DMS 273 (cell line): ENCODE measurements around the gene PPM1E.
A peak's percentile ranks its signal among the peaks of the same experiment; 100 is the strongest.
"Not testable (repeated sequence)": the region's sequence is repeated elsewhere in the genome, so short reads cannot be mapped to it uniquely, and the experiment has no call there.

Experiments
- DNase-seq: peaks from one replicate; lab custom pipeline; 2025; ENCODE audit not compliant: unreplicated experiment; lab: John Stamatoyannopoulos, UW

PPM1E gene

DNA sequence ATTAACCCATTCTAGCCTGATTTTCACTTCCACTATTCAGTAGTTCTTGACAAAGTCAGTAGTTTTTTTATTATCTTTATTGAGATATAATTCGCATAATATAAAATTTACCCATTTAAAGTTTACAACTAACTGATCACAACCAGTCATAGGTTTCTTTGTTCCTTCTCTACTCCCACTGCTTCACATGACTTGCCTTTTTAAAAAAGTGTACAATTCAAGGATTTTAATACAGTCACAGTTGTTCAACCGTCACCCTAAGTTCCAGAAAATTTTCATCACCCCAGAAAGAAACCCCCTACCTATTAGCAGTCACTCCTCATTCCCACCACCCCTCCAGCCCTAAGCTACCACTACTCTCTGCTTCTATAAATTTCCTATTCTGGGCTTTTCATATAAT lies 188.5 kb downstream of the PPM1E start:
- no peak for DNase-seq

GRCh38 chr17:58947411-58947810 lies 191.8 kb downstream of the PPM1E start:
- no peak for DNase-seq

DNA sequence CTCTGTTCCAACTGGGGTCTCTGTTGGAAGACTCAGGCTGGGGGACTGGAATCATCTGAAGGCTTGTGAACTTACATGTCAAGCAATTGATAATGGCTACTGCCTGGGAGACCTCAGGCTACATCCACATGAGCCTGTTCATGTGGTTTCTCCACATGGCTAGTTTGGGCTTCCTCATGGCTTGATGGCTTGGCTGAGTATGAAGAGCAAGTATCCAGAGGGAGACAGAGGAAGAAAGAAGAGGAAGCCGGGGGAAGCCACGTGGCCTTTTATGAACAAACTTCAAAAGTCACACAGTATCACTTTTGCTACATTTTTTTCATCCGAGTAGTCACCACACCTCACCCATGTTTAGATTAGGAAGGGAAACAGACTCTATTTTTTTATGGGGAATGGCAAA lies 192.2 kb downstream of the PPM1E start:
- no peak for DNase-seq

DNA sequence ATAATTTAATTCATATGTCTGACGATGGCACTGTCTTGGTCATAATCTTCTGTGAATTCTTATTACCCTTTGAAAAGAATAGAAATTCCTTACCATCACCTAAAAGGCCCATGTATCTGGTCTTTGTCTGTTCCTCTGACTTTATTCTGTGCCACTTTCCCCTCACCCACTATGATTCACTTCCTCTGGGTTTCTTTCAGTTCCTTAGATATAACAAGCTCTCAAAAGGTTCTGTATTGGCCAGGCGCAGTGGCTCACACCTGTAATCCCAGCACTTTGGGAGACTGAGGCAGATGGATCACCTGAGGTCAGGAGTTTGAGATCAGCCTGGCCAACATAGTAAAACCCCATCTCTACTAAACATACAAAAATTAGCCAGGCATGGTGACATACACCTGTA lies 198.7 kb downstream of the PPM1E start:
- DNase-seq = not testable (repeated sequence)

DNA sequence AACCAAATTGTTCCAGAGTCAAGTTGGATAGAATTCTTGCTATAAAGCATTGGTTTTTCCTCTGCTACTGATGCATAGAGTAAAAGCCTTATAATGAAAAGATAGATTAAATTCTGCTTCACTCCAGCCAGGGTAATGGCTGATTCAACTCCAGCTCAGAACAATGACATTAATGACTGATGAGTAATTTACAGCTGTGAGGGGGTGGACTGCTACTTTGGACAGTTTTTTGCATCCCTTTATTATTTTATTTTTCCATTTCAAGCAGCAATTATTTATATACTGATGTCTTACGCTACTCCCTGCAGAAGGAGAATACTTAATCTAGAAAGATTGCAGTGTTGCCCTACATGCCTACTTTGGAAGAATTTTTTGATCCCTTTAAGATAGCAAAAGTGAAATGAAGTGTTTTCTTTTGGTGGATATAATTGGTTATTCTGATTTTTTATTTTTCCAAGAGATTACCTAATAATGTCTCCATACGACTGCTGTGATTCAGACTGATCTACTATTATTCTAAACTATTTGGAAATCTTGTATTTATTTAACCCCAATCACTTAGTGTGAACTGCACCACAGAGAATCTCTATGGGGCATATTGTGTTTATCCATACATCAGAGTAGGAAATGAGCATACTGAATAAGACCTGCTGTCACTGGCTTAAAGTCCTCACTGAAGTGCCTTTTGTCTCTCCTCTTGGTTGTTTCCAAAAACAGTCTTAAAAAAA lies 201.5 kb downstream of the PPM1E start:
- no peak for DNase-seq

- not testable (repeated sequence) for DNase-seq
Observed at GRCh38 chr17:58957725-58958073, 202.0 kb downstream of the PPM1E start.

DNA sequence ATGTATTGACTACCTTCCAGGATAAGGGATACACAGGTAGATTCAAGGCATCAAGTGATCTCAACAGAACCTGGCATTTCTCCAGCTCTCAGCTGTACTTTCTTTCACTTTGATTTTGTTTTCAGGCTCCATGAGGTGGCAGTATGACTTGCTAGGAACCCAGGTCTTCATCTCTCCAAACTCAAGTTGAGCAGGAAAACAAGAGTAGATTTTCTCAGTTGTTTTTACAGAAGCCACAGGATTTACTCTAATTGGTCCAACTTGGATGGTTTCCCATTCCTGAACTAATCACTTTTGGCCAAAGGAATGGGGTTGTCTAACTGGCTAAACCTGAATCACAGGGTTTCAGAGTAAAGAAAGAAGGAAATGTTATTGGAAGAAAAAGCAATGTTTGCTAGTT lies 204.4 kb downstream of the PPM1E start:
- peak; percentile 60 for DNase-seq

DNA sequence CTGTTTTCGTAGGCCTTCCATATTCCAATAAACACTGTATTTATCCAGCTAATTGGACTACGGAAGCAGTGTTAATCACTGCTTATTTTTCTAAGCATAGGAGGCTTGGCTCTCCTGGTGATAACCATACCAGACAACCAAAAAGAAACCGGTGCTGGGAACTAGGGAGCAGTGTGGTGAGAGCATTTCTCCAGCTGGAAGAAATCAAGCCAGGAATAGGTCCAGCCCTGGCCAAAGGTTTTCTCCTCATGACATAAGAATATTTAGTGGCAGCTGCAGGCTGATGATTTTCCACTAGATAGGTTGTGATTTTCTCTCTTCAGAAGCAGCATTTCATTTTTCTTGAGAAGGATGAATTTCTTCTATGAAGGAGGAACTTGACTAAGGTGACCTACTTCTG lies 209.6 kb downstream of the PPM1E start:
- DNase-seq = no peak

- no peak for DNase-seq
Observed at GRCh38 chr17:58966208-58966607, 210.6 kb downstream of the PPM1E start.

DNA sequence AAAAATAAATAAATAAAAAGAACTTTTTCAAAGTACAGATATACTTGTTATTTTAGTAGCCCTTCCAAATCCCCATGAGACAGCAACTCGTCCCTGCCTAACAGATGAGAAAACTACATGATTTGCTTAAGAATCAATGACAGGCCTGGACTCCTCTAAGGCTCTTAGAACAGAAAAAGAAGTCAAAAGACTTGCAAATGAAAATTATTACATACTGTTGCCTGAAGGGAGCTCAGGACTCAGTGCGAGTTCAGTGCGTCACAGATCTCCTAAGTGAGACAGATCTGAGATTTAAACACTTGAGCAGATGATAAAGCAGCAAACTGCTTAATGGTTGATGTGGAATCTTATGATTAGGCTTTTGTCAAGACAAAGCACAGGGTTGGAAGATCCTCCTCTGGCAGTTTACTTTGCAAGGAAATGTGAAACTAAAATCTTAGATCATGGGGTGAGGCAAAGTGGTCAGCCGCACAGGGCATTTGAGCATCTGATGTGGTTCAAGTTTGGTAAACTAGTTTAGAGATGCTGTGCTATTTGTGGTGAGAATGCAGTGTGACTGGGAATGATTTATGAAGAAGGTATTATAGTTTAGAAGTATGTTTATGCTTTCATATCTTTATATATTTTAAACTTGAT lies 212.9 kb downstream of the PPM1E start:
- DNase-seq = no peak

DNA sequence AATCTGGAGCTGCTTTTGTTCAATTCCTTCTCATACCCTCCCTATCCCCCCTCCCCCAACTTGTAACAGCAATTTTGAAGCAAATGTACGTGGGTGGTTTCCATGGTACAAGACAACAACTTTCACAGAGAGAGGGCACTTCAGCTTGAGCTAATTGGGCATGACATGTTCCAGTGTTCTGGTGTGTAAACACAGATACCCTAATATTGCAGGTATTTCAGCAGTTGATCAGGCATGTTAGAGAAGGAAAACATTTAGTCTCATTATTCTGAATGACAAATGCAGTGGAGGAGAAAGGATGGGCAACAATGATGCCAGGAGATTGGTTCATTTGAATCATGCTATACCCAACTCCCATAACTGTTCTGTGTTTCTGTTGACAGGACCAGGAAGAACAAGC lies 213.5 kb downstream of the PPM1E start:
- no peak for DNase-seq

DNA sequence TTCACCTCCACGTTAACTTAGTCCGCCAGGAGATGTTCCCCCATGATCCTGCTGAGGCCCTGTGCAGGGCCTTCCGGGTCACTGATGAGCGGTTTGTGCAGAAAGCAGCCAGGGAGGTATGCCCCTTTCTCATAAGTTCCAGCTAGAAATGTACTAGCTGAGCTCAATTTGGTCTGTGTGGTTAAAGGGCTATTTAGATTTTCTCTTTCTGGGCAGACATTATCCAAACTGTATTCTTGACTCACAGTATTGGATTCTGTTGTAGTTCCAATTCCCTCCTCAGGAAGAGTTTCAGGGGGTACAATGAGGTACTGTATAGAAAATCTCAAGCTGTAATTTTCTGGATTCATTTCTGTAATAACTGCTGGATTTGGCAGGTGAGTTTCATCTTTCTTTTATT lies 214.0 kb downstream of the PPM1E start:
- no peak for DNase-seq

DNA sequence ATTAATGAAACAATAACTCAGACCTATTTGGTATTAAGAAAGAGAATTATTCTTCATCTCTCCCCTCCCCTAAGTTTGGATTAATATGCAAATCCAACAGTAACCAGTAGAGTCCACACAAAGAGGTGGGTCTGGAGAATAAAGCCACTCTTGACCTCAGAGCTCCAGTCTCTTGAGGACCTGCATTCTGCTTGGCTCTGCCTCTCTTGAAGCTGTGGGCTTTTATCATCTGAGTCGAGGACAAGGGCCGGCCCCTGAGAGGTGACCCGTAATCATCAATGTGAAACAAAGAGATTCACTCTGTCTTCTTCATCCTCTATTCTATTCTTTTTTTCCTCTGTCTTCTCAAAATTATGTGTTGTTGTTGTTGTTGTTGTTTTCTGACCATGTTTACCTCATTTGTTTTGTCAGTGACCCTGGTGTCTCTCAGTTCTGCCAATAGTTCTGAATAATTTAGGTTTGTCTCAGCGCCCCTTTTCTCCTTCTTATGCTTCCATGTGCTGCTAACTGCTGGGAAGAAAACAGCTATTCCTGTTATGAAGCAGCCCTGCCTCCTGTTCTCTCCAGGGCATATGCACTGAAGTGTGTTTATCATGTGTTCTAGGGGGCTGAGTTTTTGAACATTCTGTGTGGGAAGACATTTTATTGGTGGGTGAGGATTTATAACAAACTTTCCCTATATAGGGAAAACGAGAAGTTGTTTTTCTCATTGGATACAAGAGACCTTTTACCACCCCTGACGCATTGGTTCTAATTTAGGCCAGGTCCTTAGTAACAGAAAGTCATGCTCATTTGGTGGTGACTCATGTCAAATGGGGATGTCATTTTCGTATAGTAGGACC lies 215.2 kb downstream of the PPM1E start:
- no peak for DNase-seq

DNA sequence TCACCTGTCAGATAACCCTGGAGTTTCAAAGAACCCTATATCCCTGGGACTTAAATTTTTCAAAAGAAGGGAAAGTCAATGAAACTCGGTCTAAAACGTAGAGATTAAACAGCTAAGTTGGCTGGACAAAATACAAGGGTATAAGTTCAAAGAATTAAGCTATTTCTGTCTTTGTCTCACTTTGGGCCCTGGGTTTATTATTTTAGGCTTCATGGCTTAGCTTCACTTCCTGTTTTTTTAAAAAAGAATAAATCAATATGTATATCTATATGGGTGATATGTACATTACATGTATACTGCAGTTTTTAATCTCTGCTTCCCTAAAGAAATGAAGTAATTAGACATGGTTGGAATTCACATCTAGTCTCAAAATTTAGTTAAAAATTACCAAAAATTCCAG lies 218.7 kb downstream of the PPM1E start:
- no peak for DNase-seq

- no peak for DNase-seq
Observed at GRCh38 chr17:58976541-58976940, 220.9 kb downstream of the PPM1E start.

GRCh38 chr17:58980706-58981481 lies 225.2 kb downstream of the PPM1E start:
- no peak for DNase-seq

- no peak for DNase-seq
Observed at GRCh38 chr17:58982626-58983025, 227.0 kb downstream of the PPM1E start.

GRCh38 chr17:58985367-58985766 lies 229.7 kb downstream of the PPM1E start:
- no peak for DNase-seq

DNA sequence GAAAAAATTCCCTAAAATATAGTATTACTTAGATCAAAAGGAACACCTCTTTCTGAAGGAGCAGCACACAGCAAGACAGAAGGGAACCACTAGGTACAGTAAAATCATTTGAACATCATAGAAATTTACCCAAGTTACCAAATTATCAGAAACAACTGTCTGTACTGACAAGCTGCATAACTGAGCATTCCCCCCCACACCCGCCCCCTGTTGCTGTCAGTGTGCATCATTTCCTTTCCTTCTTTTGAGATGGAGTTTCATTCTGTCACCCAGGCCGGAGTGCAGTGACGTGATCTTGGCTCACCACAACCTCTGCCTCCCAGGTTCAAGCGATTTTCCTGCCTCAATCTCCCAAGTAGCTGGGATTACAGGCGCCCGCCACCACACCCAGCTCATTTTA lies 230.3 kb downstream of the PPM1E start:
- no peak for DNase-seq

DNA sequence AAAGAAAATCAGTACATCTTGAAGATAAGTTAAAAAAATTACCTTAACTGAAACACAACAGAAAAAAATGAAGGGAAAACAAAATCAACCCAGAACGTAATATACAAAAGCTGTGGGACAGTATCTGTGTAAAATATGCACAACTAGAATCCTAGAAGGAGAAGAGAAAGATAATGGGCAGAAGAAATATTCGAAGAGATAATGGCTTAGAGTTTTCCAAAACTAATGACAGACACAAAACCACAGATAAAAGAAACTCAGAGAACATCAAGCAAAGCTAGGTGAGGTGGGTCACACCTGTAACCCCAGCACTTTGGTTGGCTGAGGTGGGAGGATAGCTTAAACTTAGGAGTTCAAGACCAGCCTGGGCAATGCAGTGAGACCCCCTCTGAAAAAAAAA lies 234.0 kb downstream of the PPM1E start:
- DNase-seq = no peak

GRCh38 chr17:58991718-58992331 lies 236.2 kb downstream of the PPM1E start:
- no peak for DNase-seq
